T-helper 2 cell treated with Interferon-gamma antibody and Interleukin-4, amounts not matched to agents 100 ng/mL and 5 ng/mL, for 36 hours (primary cell): Measurements from ENCODE around the gene TPPP. TPM values are rescaled to one million over a fixed set of nuclear protein-coding genes. Genes with fewer than 3 reads are reported as not detected.
"Not testable (repeated sequence)": the region's sequence is repeated elsewhere in the genome, so short reads cannot be mapped to it uniquely, and the experiment has no call there.

ENCODE experiments used
- intact Hi-C: fragments of 100-400 bp; cut with micrococcal nuclease; formaldehyde crosslinking; loops from one replicate; pipeline ENCODE4 v1.15.1; 2023
- total RNA-seq: library from RNA; stranded (reverse); gene quantifications from 2 replicates; pipeline ENCODE4 v1.2.3, GENCODE V29; 2022

TPPP gene
- total RNA-seq, 1 donor from 2014 or later: 0.34 TPM

GRCh38 chr5:646396-647201 is 46.6 kb downstream of the TPPP start:
- intact Hi-C loops: no loop called here

- intact Hi-C loops: no loop called here
Observed at GRCh38 chr5:645421-645820, 47.7 kb downstream of the TPPP start.

- intact Hi-C loops: no loop called here
Observed at GRCh38 chr5:644971-645370, 48.2 kb downstream of the TPPP start.

- intact Hi-C loops: no loop called here
Observed at GRCh38 chr5:644509-644908, 48.6 kb downstream of the TPPP start.

- intact Hi-C loops: no loop called here
Observed at GRCh38 chr5:643811-644271, 49.3 kb downstream of the TPPP start.

- intact Hi-C loops: no loop called here
Observed at GRCh38 chr5:643351-643801, 49.8 kb downstream of the TPPP start.

GRCh38 chr5:642481-642880 is 50.7 kb downstream of the TPPP start:
- intact Hi-C loops: no loop called here

GRCh38 chr5:641331-641765 is 51.8 kb downstream of the TPPP start:
- intact Hi-C loops: no loop called here

- intact Hi-C loops: no loop called here
Observed at GRCh38 chr5:640461-641330, 52.5 kb downstream of the TPPP start.

- intact Hi-C loops: no loop called here
Observed at GRCh38 chr5:639584-640213, 53.5 kb downstream of the TPPP start.

- intact Hi-C loops: no loop called here
Observed at GRCh38 chr5:639253-639530, 54.0 kb downstream of the TPPP start.

GRCh38 chr5:638501-639252 is 54.5 kb downstream of the TPPP start:
- intact Hi-C loops: no loop called here

GRCh38 chr5:637581-638450 is 55.3 kb downstream of the TPPP start:
- intact Hi-C loops: no loop called here

GRCh38 chr5:636951-637350 is 56.2 kb downstream of the TPPP start:
- intact Hi-C loops: no loop called here

GRCh38 chr5:635306-636055 is 57.7 kb downstream of the TPPP start:
- intact Hi-C loops: no loop called here

- intact Hi-C loops: no loop called here
Observed at GRCh38 chr5:634191-634590, 59.0 kb downstream of the TPPP start.

GRCh38 chr5:633501-633955 is 59.6 kb downstream of the TPPP start:
- intact Hi-C loops: no loop called here

GRCh38 chr5:628351-629205 is 64.6 kb downstream of the TPPP start:
- intact Hi-C loops: not testable (repeated sequence)
